SK-N-SH (cell line): ENCODE results near the gene KIT. TPM values are rescaled to one million over a fixed set of nuclear protein-coding genes. Genes with fewer than 3 reads are reported as not detected.

Experiments used
- CTCF ChIA-PET: fragments of 300-600, 350-600 bp; formaldehyde crosslinking; extraction: SDS; loops from one replicate; lab custom pipeline; 2021; lab: Yijun Ruan, JAX
- POLR2A ChIA-PET: fragments of 350-600 bp; sonication (Branson Sonifier 250); formaldehyde crosslinking; extraction: SDS; loops from one replicate; lab custom pipeline; 2020; ENCODE audit warnings: antibody characterized with exemption, inconsistent platforms; lab: Yijun Ruan, JAX
- DNase-seq: peaks from one replicate; pipeline ENCODE4 v3.0.0; 2012
- H2AFZ ChIP-seq: fragments of 200-600 bp; sonication (generic); 2 replicates; pipeline ENCODE4 v1.8.1; 2016; ENCODE audit warnings: antibody characterized with exemption, mild to moderate bottlenecking, low read depth
- H3F3A ChIP-seq: fragments of 200-600 bp; sonication (generic); replicated peaks from 2 replicates; pipeline ENCODE3; 2016; ENCODE audit warnings: antibody characterized with exemption, mild to moderate bottlenecking; ENCODE audit not compliant: insufficient read depth
- H3K27ac ChIP-seq, 2 experiments: fragments of 200-500 bp in 1 of 2; fragments of 200-600 bp in 1 of 2; sonication (Bioruptor generic) in 1 of 2; sonication (generic), shearing (Covaris generic) in 1 of 2; 2 replicates each; pipeline versions ENCODE4 v1.5.1 to v1.6.1; 2014 to 2016; ENCODE audit warnings: low read depth in 2 of 2, inconsistent platforms in 1 of 2, low read length in 1 of 2, mild to moderate bottlenecking in 1 of 2, mixed read lengths in 1 of 2
- H3K27me3 ChIP-seq: fragments of 200-600 bp; sonication (generic), shearing (Covaris generic); 2 replicates; pipeline ENCODE4 v1.6.1; 2016; ENCODE audit warnings: mixed run types; ENCODE audit not compliant: insufficient read depth
- H3K36me3 ChIP-seq, 2 experiments: fragments of 200-500 bp in 1 of 2; fragments of 200-600 bp in 1 of 2; sonication (Bioruptor generic) in 1 of 2; sonication (generic) in 1 of 2; replicated peaks in 1 of 2; 2 replicates each; pipeline versions ENCODE3 to v1.5.1; 2014 to 2016; ENCODE audit warnings: low read length in 1 of 2, mild to moderate bottlenecking in 1 of 2; ENCODE audit not compliant: insufficient read depth in 2 of 2, control insufficient read depth in 1 of 2
- H3K4me1 ChIP-seq, 2 experiments: fragments of 200-500 bp in 1 of 2; fragments of 200-600 bp in 1 of 2; sonication (Bioruptor generic) in 1 of 2; sonication (generic), shearing (Covaris generic) in 1 of 2; 2 replicates each; pipeline versions ENCODE4 v1.5.1 to v1.6.1; 2014 to 2016; ENCODE audit warnings: low read depth in 1 of 2, low read length in 1 of 2, mixed run types in 1 of 2; ENCODE audit not compliant: insufficient read depth in 2 of 2, control insufficient read depth in 1 of 2
- H3K4me2 ChIP-seq: fragments of 200-600 bp; sonication (generic), shearing (Covaris generic); 2 replicates; pipeline ENCODE4 v1.6.1; 2017; ENCODE audit warnings: mixed run types
- H3K4me3 ChIP-seq, 2 experiments: fragments of 200-500 bp in 1 of 2; fragments of 200-600 bp in 1 of 2; sonication (Bioruptor generic) in 1 of 2; sonication (generic), shearing (Covaris generic) in 1 of 2; 2 replicates each; pipeline versions ENCODE4 v1.5.1 to v1.8.1; 2014 to 2016; ENCODE audit warnings: low read depth in 2 of 2, inconsistent platforms in 1 of 2, low read length in 1 of 2, mild to moderate bottlenecking in 1 of 2, mixed read lengths in 1 of 2, moderate library complexity in 1 of 2
- H3K79me2 ChIP-seq: fragments of 200-600 bp; sonication (generic); 2 replicates; pipeline ENCODE4 v1.8.1; 2017; ENCODE audit warnings: mild to moderate bottlenecking; ENCODE audit not compliant: insufficient read depth
- H3K9ac ChIP-seq: fragments of 200-600 bp; sonication (generic); 2 replicates; pipeline ENCODE4 v1.6.1; 2017; ENCODE audit warnings: mixed run types
- H3K9me2 ChIP-seq: fragments of 200-600 bp; sonication (generic); 2 replicates; pipeline ENCODE4 v1.6.1; 2017; ENCODE audit warnings: mixed run types
- H3K9me3 ChIP-seq: fragments of 200-600 bp; sonication (generic); 2 replicates; pipeline ENCODE4 v1.6.1; 2017; ENCODE audit warnings: mixed run types, mild to moderate bottlenecking, moderate library complexity
- H4K20me1 ChIP-seq: fragments of 200-600 bp; sonication (generic); 2 replicates; pipeline ENCODE4 v1.6.1; 2017; ENCODE audit warnings: mild to moderate bottlenecking, mixed run types; ENCODE audit not compliant: insufficient read depth
- CHD2 ChIP-seq: fragments of 150-350 bp; IDR thresholded peaks from 2 replicates; pipeline ENCODE4 v1.6.1; 2018; ENCODE audit warnings: low read length; ENCODE audit not compliant: partially characterized antibody
- ELF1 ChIP-seq: IDR thresholded peaks from 2 replicates; pipeline ENCODE4 v1.4.0; 2012
- FOXJ3 ChIP-seq: sonication (generic); formaldehyde crosslinking; IDR thresholded peaks from 2 replicates; pipeline ENCODE4 v1.5.1; 2020; ENCODE audit warnings: mild to moderate bottlenecking, missing genetic modification reagents
- FOXM1 ChIP-seq: IDR thresholded peaks from 2 replicates; pipeline ENCODE4 v1.4.0; 2012; ENCODE audit warnings: low read depth, mild to moderate bottlenecking
- MXI1 ChIP-seq: IDR thresholded peaks from 2 replicates; pipeline ENCODE4 v1.6.1; 2012; ENCODE audit warnings: mild to moderate bottlenecking, low read depth, low read length, improper control_type of control experiment
- POLR2AphosphoS5 ChIP-seq: IDR thresholded peaks from 2 replicates; pipeline ENCODE4 v1.6.1; 2012; ENCODE audit warnings: low read depth, low read length
- RAD21 ChIP-seq: IDR thresholded peaks from 2 replicates; pipeline ENCODE4 v1.6.1; 2012; ENCODE audit warnings: mild to moderate bottlenecking, low read length
- REST ChIP-seq: IDR thresholded peaks from 2 replicates; pipeline ENCODE4 v1.6.1; 2012; ENCODE audit warnings: mild to moderate bottlenecking, low read depth, low read length, moderate library complexity
- SMC3 ChIP-seq: IDR thresholded peaks from 2 replicates; pipeline ENCODE4 v1.6.1; 2012; ENCODE audit warnings: low read depth, low read length, improper control_type of control experiment
- TAF1 ChIP-seq: IDR thresholded peaks from 2 replicates; pipeline ENCODE4 v1.6.1; 2012; ENCODE audit warnings: low read depth, mild to moderate bottlenecking, low read length, moderate library complexity, borderline replicate concordance
- TCF12 ChIP-seq: IDR thresholded peaks from 2 replicates; pipeline ENCODE4 v1.4.0; 2012
- USF2 ChIP-seq: fragments of 150-350 bp; IDR thresholded peaks from 2 replicates; pipeline ENCODE4 v1.6.1; 2017; ENCODE audit warnings: antibody characterized with exemption, low read length, low read depth, borderline replicate concordance
- YY1 ChIP-seq: IDR thresholded peaks from 2 replicates; pipeline ENCODE4 v1.4.0; 2012; ENCODE audit warnings: low read depth, mild to moderate bottlenecking
- WGBS: methylation state at CpG from one replicate; pipeline ENCODE4 v1.1.6; 2017; ENCODE audit warnings: low lambda C conversion rate; 5-methylcytosine and 5-hydroxymethylcytosine counted together
- polyA plus RNA-seq, 3 experiments: library from polyadenylated mRNA; depleted of rRNA; stranded (reverse); fragments of >200 nt; gene quantifications; 2 replicates each; pipeline ENCODE4 v1.2.3, GENCODE V29; 2012
- TF ChIP-seq, protein P1 (sequence below): IDR thresholded peaks from 2 replicates; pipeline ENCODE4 v1.4.0; 2012; ENCODE audit warnings: low read depth, borderline replicate concordance
- TF ChIP-seq, protein P2 (sequence below): IDR thresholded peaks from 2 replicates; pipeline ENCODE4; 2012

KIT gene
- polyA plus RNA-seq, 1 of the 3 experiments (the other 2 are of a cell fraction): 0.79 TPM

GRCh38 chr4:54635318-54635717 is 22.4 kb upstream of the KIT start:
- CTCF ChIA-PET: no interaction called here
- no peak for DNase-seq

More at GRCh38 chr4:54635318-54635717, 22.4 kb upstream of the KIT start:
- Histone ChIP-seq H2AFZ (no peak overlapping the region), H3K79me2 (no peaks in the 10 kb centered on the region), H3K27ac (no peak overlapping the region), H4K20me1 (no peaks in the 10 kb centered on the region), H3F3A (no peaks in the 10 kb centered on the region), H3K4me2 (no peak overlapping the region), H3K36me3 (no peaks in the 10 kb centered on the region), H3K4me3 (no peak overlapping the region), H3K9ac (no peak overlapping the region), H3K27me3 (no peaks in the 10 kb centered on the region), H3K9me2 (no peaks in the 10 kb centered on the region), H3K9me3 (no peaks in the 10 kb centered on the region), H3K4me1 (no peaks in the 10 kb centered on the region)
- 65% methylated on average over 3 of the region's 3 CpGs for WGBS
- TF ChIP-seq USF2 (no peak), FOXJ3 (CRISPR knock-in tag) (no peak), CHD2 (no peak), TCF12 (no peak), YY1 (no peak), RAD21 (no peak), ELF1 (no peak), MXI1 (no peak), SMC3 (no peak), TAF1 (no peak), REST (no peak), FOXM1 (no peak), POLR2AphosphoS5 (no peak)
- TF ChIP-seq, protein P1, sequence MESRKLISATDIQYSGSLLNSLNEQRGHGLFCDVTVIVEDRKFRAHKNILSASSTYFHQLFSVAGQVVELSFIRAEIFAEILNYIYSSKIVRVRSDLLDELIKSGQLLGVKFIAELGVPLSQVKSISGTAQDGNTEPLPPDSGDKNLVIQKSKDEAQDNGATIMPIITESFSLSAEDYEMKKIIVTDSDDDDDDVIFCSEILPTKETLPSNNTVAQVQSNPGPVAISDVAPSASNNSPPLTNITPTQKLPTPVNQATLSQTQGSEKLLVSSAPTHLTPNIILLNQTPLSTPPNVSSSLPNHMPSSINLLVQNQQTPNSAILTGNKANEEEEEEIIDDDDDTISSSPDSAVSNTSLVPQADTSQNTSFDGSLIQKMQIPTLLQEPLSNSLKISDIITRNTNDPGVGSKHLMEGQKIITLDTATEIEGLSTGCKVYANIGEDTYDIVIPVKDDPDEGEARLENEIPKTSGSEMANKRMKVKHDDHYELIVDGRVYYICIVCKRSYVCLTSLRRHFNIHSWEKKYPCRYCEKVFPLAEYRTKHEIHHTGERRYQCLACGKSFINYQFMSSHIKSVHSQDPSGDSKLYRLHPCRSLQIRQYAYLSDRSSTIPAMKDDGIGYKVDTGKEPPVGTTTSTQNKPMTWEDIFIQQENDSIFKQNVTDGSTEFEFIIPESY: no peak
- TF ChIP-seq, protein P2, sequence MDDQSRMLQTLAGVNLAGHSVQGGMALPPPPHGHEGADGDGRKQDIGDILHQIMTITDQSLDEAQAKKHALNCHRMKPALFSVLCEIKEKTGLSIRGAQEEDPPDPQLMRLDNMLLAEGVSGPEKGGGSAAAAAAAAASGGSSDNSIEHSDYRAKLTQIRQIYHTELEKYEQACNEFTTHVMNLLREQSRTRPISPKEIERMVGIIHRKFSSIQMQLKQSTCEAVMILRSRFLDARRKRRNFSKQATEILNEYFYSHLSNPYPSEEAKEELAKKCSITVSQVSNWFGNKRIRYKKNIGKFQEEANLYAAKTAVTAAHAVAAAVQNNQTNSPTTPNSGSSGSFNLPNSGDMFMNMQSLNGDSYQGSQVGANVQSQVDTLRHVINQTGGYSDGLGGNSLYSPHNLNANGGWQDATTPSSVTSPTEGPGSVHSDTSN: no peak
- POLR2A ChIA-PET: no interaction called here
